Cardiac septum (tissue), 1 donor: ENCODE data around the gene ARRDC4. TPM values are rescaled to one million over a fixed set of nuclear protein-coding genes. Genes with fewer than 3 reads are reported as not detected.

Experiments
- DNase-seq: peaks from one replicate; pipeline ENCODE4 v3.0.0-alpha.2; 2020; ENCODE audit warnings: low spot score
- intact Hi-C: fragments of 100-400 bp; cut with DNase I; formaldehyde crosslinking; loops from one replicate; pipeline ENCODE4 v1.14.0; 2022
- total RNA-seq: library from RNA; stranded (reverse); fragmentation: NEBNext Ultra II Directional; extraction: Animal tissue kit (Norgen Biotek cat#: 25700); gene quantifications from one replicate; pipeline ENCODE4 v1.2.1, GENCODE V29; 2021
- donor health status: DM: no; HTN: no; CAD: no.

ARRDC4 gene
- total RNA-seq, 1 donor from 2014 or later = 95.1 TPM

DNA sequence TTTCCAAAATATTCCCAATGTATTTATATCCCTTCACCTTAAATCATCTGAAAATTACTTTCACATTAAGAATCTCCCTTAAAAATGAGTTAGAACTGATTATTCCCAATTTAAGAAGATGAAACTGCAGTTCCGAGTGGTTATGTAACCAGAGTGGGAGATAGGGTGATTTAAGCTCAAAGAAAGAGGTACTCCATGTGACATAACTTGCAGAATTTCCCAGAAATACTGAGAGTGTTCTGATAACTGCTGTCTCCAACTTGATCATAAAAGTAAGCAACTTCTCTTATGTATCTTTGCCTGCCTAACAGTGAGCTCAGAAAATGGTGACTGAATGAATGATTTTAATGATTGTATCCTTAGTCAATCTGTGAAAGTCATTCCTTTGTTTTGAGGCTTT, 32.3 kb downstream of the ARRDC4 start:
- no peak for DNase-seq
- intact Hi-C loops = no loop called here

- intact Hi-C loops = no loop called here
- DNase-seq = no peak
Measured at GRCh38 chr15:97993310-97993738, 32.8 kb downstream of the ARRDC4 start.

- intact Hi-C loops = no loop called here
- no peak for DNase-seq
Measured at GRCh38 chr15:97994236-97994635, 33.7 kb downstream of the ARRDC4 start.

DNA sequence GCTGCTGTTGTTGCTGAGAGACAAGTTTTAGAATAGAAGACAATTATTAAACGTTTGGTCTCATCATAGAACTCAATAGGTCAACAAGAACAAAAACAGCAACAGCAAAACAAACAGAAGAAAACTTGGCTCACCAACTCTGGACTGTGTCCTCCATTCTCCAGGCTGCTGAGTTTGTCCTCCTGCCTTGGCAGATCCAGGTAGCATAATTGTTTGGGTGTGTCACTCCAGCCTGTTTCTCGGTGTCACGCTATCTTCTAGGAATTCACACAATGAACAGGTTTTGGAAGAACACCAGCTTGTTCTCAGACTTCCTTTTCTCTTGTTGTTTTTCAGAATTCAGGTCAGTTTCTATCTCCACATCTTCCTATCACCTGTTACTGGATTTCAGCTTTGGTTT, 34.7 kb downstream of the ARRDC4 start:
- intact Hi-C loops = no loop called here
- DNase-seq = no peak

GRCh38 chr15:97995881-97996603, 35.5 kb downstream of the ARRDC4 start:
- intact Hi-C loops = no loop called here

GRCh38 chr15:97998307-97999071, 38.0 kb downstream of the ARRDC4 start:
- no peak for DNase-seq
- intact Hi-C loops = no loop called here

More at GRCh38 chr15:97995881-97996603, 35.5 kb downstream of the ARRDC4 start:
- no peak for DNase-seq

DNA sequence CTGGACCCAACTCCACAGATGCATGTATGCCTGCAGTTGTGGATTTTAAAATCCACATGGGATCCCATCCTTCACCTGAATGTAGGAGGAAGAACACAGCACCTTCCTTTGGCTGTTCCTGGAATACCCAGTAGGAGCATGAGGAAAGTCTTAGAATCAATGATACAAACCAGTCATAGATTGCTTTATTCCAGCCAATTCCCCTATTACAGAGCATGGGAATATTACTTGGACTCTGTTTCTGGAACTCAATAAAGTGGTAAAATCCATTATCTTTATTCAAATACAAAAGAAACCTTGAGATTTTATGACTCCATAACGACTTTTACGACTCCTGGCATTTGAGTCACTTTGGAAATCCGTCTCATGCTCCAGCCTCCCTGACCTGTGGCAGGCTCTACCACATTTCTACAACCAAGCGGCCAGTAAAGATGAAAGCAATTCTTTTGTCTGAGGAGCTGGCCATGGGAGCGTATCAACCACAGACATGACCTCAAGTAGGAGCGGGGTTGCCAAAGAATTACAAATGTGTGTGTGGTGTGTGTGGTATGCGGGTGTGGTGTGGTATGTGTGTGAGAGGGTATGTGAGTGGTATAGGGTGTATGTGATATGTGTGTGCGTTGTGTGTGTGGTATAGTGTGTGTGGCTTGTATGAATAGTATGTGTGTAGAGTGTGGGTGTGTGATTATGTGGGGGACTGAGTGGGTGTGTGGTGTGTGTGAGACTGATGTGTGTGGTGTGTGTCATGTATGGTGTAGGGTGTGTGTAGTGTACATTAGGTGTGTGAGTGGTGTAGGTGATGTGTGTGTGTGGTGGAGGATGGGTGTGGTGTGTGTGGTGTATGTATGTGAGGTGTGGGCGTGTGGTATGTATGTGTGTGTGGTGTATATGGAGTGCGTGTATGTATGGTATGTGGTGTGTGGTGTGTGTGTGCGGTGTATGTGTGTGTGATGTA, 40.0 kb downstream of the ARRDC4 start:
- intact Hi-C loops = no loop called here
- no peak for DNase-seq

DNA sequence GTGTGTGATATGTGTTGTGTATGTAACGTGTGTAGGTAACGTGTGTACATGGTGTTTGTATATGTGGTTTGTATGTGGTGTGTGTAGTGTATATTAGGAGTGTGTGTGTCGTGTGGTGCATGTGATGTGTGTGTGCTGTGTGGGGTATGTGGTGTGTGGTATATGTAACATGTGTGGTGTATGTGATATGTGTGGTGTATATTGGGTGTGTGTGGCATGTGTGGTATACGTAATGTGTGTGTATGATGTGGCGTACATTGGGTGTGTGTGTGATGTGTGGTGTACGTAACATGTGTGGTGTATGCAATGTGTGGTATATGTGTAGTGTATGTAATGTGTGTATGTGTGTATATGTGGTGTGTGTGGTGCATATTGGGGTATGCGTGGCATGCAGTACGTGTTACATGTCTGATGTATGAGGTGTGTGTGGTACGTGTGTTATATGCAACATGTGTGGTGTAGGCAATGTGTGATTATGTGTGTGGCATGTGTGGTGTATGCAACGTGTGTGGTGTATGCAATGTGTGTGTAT, 41.2 kb downstream of the ARRDC4 start:
- intact Hi-C loops = no loop called here
- DNase-seq = no peak

DNA sequence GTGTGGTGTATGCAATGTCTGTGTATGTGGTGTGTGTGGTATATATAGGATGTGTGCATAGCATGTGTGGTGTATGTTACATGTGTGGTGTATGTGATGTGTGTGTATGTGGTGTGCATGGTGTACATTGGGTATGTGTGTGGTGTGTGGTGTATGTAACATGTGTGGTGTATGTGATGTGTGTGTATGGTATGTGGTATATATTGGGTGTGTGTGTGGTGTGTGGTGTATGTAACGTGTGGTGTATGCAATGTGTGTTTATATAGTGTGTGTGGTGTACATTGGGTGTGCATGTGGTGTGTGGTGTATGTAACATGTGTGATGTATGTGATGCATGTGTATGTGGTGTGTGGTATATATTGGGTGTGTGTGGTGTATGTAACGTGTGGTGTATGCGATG, 41.9 kb downstream of the ARRDC4 start:
- intact Hi-C loops = no loop called here
- DNase-seq = no peak

- intact Hi-C loops = no loop called here
Measured at GRCh38 chr15:98002866-98003265, 42.4 kb downstream of the ARRDC4 start.

GRCh38 chr15:98003518-98003917, 43.0 kb downstream of the ARRDC4 start:
- DNase-seq = no peak
- intact Hi-C loops = no loop called here

More at GRCh38 chr15:98002866-98003265, 42.4 kb downstream of the ARRDC4 start:
- no peak for DNase-seq

DNA sequence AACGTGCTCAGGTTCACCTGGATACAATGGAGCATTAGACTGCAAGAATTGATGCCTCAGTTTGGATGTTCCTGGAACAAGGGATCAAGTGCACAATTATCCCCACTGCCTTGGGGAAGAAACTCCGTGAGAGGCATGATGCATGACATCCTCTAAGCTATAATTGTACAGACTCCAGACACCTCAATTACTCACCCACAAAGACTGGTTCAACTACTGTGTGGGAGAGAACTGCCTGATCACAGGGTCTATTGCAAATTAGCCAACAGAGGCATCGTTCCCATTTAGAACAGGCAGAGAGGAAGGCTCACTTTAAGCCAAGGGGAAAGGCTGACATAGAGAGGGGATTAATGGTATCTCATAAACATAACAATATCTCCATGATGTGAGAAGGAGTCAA, 43.5 kb downstream of the ARRDC4 start:
- no peak for DNase-seq
- intact Hi-C loops = no loop called here

- intact Hi-C loops = no loop called here
- no peak for DNase-seq
Measured at GRCh38 chr15:98005659-98006058, 45.2 kb downstream of the ARRDC4 start.

GRCh38 chr15:98009169-98009568, 48.7 kb downstream of the ARRDC4 start:
- intact Hi-C loops = no loop called here

DNA sequence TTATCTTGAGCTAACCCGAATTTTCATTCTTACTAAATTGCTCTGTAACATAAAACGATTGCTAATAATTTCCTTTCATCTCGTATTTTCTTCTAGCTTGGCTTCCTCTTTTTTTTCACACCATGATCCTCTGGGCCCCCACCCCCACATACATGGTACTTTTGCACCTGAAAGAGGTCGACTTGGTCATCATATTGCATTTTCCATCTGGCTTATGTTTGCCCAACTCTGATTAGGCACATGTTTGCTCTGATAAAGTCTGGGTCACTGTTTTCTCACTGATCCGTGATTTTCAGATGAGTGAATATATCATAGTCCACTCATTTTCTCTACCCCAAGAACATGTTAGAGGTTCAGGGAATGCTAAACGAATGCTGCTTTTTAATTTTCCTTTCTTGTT, 49.5 kb downstream of the ARRDC4 start:
- intact Hi-C loops = no loop called here
- no peak for DNase-seq

More at GRCh38 chr15:98009169-98009568, 48.7 kb downstream of the ARRDC4 start:
- DNase-seq = no peak

- DNase-seq = no peak
- intact Hi-C loops = no loop called here
Measured at GRCh38 chr15:98012354-98012753, 51.9 kb downstream of the ARRDC4 start.

GRCh38 chr15:98013631-98014030, 53.1 kb downstream of the ARRDC4 start:
- intact Hi-C loops = no loop called here
- DNase-seq = no peak

GRCh38 chr15:98017150-98017964, 56.9 kb downstream of the ARRDC4 start:
- no peak for DNase-seq
- intact Hi-C loops = no loop called here
